ENCODE data around the gene TBL1XR1.

- TF ChIP-seq POLR2A (IDR thresholded peaks at IDR 0.05; ENCODE audit: borderline replicate concordance, extremely low read depth, insufficient read depth, insufficient read length) (no peak), RAD21 (IDR thresholded peaks at IDR 0.05; ENCODE audit: low read depth) (no peak), CTCF (IDR thresholded peaks at IDR 0.05 in 2 of 3, conservative IDR thresholded peaks at IDR 0.05 in 1 of 3; ENCODE audit: borderline replicate concordance in 1 of 3, insufficient read depth in 1 of 3, low read depth in 2 of 3, low read length in 2 of 3) (no peak), MAX (IDR thresholded peaks at IDR 0.05) (no peak), SP1 (IDR thresholded peaks at IDR 0.05; ENCODE audit: low read depth) (no peak), ZBTB33 (IDR thresholded peaks at IDR 0.05; ENCODE audit: extremely low read depth, insufficient replicate concordance, low read length) (no peak), EZH2 (IDR thresholded peaks at IDR 0.05) (no peak)
Measured at GRCh38 chr3:177234121-177234520, 36.8 kb upstream of the TBL1XR1 start.

All from HCT116 (cell line).